Measurements from ENCODE around the gene THAP7.

The THAP7 gene

DNA sequence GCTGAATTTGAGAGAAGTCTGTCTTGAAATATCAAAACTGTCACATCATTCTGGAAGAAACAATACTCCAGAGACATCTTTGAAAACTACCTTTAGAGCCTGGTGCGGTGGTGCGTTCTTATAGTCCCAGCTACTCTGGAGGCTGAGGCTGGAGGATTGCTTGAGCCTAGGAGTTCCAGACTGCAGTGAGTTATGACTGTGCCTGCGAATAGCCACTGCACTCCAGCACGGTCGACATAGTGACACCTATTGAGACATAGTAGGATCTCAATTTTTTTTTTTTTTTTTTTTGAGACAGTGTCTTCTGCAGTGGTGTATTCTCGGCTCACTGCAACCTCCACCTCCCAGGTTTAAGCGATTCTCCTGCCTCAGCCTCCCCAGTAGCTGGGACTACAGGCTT lies 46.4 kb downstream of the THAP7 start:
- CTCF ChIA-PET: interaction anchor here (1.1 to 1.5 kb wide), 2 partner anchors 8 to 69 kb away, joined by 3 read pairs; no protein-coding TSS in a partner anchor
- H3K27me3 Mint-ChIP-seq: peaks cover 40% of the 10 kb centered on the region

DNA sequence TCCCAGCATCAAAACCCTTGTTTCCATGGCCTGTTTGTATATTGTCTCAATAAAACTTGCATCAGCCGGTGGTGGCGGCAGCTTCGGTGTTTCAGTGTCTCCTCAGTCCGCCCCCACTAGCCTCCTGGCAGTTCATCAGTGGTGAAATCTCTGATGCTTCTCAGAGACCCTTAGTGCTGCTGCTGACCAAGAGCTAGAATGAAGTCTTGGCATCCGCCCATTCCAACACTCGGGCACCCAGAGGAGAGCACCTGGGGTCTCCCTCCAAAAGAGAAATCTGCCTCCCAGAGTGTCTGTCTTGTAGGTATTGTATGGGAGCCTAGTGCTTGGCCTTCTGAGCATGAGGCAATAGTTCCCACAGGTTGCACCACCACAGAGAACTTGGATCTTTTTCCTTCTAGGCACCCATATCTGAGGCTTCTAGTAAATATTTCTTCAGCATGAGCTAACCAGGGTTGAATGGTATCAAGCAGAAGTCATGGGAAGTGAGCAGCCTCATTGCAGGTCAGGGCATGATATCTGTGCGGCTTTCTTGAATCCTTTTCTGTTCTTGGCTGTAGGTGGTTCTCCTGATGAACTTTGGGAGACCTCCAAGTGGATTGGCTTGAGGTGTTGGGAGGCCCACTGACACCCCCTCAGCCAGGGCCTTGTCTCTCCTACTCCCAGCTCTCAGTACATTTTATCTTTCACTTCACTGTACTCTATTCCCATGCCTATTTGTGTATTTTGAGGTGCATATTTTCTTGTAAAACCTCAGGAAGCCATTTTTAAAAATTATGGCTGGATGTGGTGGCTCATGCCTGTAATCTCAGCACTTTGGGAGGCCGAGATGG lies 48.0 kb downstream of the THAP7 start:
- Mint-ChIP-seq H3K36me3 (peaks cover 39% of the 10 kb centered on the region), H3K27me3 (peaks cover 29% of the 10 kb centered on the region), H3K9me3 (no peaks in the 10 kb centered on the region), H3K27ac (no peak overlapping the region), H3K4me1 (peaks cover 27% of the 10 kb centered on the region), H3K4me3 (no peak overlapping the region)
- CTCF ChIA-PET: interaction anchor here (3.1 kb wide), 1 partner anchor 8 kb away, joined by 16 read pairs; no protein-coding TSS in a partner anchor
- DNase-seq: no peak

More for the DNA sequence above, 46.4 kb downstream of the THAP7 start:
- no peak overlapping the region for H3K27ac Mint-ChIP-seq
- DNase-seq: no peak
- H3K9me3 Mint-ChIP-seq: no peaks in the 10 kb centered on the region
- no peak overlapping the region for H3K4me3 Mint-ChIP-seq
- H3K4me1 Mint-ChIP-seq: peaks cover 14% of the 10 kb centered on the region
- peaks cover 29% of the 10 kb centered on the region for H3K36me3 Mint-ChIP-seq

GRCh38 chr22:20953342-20953608 lies 48.6 kb downstream of the THAP7 start:
- Mint-ChIP-seq H3K36me3 (peaks cover 40% of the 10 kb centered on the region), H3K4me1 (peaks cover 33% of the 10 kb centered on the region), H3K27me3 (peaks cover 23% of the 10 kb centered on the region), H3K27ac (no peak overlapping the region), H3K4me3 (no peak overlapping the region), H3K9me3 (no peaks in the 10 kb centered on the region)
- CTCF ChIA-PET: interaction anchor here (3.1 kb wide), 1 partner anchor 8 kb away, joined by 16 read pairs; no protein-coding TSS in a partner anchor
- DNase-seq: no peak

DNA sequence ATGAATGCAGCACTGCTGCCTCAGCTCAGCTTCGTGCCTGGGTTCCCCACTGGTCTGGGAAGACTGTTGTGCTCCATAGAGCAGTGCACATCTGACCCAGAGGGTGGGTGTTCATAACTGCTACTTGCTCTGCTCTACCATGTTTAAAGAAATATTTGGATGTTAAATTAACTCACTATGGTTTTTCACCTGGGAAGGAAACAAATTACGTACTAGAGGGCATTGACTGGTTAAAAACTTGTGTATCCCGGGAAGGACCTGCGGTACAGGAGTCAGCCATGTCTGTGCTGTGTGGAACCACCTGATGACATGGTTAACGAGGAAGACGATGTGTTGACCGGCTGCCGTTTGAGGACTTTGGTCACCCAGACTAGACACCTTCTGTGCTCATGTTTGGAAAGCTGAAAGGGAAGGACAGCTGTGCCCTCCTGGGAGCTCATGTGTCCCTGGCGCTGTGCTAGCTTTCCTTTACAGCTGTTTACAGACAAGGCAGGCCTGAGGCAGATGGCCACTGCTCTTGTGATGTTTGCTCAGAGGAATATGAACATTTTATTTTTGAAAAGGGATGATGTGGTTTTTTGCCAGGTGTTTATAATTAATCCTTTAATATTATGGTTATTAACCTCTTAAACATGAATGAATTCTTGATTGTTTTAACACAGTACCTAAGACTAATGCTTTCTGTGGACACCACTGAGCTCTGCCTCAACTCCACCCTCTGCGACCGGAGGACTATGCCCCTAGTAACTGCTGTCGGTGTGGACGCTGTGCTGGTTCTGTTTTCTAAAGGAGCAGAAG lies 49.2 kb downstream of the THAP7 start:
- peaks cover 18% of the 10 kb centered on the region for H3K27me3 Mint-ChIP-seq
- H3K9me3 Mint-ChIP-seq: no peaks in the 10 kb centered on the region
- H3K27ac Mint-ChIP-seq: no peak overlapping the region
- CTCF ChIA-PET: interaction anchor here (0.9 to 3.1 kb wide), 2 partner anchors 9 to 27 kb away, joined by 3 to 16 read pairs; no protein-coding TSS in a partner anchor
- peaks cover 46% of the 10 kb centered on the region for H3K36me3 Mint-ChIP-seq
- no peak overlapping the region for H3K4me3 Mint-ChIP-seq
- DNase-seq: no peak
- H3K4me1 Mint-ChIP-seq: peaks cover 33% of the 10 kb centered on the region

GRCh38 chr22:20951932-20952380 lies 50.0 kb downstream of the THAP7 start:
- DNase-seq: no peak
- Mint-ChIP-seq H3K27ac (no peak overlapping the region), H3K9me3 (no peaks in the 10 kb centered on the region), H3K4me3 (no peak overlapping the region), H3K36me3 (peaks cover 50% of the 10 kb centered on the region), H3K4me1 (peaks cover 30% of the 10 kb centered on the region), H3K27me3 (peaks cover 10% of the 10 kb centered on the region)
- CTCF ChIA-PET: interaction anchor here (0.9 to 3.1 kb wide), 2 partner anchors 10 to 26 kb away, joined by 3 to 16 read pairs; no protein-coding TSS in a partner anchor

DNA sequence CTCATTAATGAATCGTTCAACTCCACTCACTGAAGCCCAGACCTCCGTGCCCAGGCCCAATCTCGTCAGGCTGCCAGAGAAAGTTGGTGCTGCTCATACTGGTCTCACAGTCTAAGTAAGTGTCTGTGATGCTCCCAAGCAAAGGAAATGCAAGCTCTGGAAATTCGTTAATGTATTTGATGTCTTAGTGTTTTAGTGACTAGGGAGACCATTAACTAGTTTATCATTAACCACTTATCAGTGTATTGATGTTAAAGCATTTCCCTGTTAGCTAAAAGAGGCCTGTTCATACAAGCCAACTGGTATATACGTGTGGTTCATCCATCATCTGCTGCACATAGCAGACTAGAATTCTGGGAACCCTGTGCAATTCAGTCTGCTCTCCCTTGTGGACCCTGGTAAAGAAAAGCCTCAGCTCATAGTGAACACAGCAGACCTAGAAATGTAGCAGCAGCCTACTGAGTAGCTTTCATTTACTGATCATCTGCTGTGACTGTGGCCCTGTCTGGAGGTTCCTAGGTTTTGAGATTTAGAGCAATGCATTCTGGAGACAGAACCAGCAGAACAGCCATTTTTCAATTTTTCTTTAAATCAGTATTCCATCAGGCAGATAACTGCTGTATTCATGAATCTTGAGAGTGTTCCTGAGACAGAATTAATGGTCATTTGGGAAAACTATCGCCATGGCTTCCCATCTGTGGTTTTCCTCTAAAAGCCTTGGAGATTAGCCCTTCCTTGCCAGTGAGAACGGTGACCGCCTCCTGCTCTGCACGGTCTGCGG lies 50.6 kb downstream of the THAP7 start:
- Mint-ChIP-seq H3K4me3 (no peak overlapping the region), H3K4me1 (peaks cover 31% of the 10 kb centered on the region), H3K9me3 (no peaks in the 10 kb centered on the region), H3K27ac (no peak overlapping the region), H3K36me3 (peaks cover 52% of the 10 kb centered on the region), H3K27me3 (peaks cover 4% of the 10 kb centered on the region)
- DNase-seq: no peak
- CTCF ChIA-PET: interaction anchor here (3.1 kb wide), 1 partner anchor 10 kb away, joined by 16 read pairs; no protein-coding TSS in a partner anchor

GRCh38 chr22:20949698-20950183 lies 52.2 kb downstream of the THAP7 start:
- Mint-ChIP-seq H3K27me3 (no peaks in the 10 kb centered on the region), H3K27ac (peak overlapping the region; percentile 68), H3K36me3 (peaks cover 52% of the 10 kb centered on the region), H3K4me1 (peaks cover 35% of the 10 kb centered on the region), H3K4me3 (no peak overlapping the region), H3K9me3 (no peaks in the 10 kb centered on the region)
- DNase-seq: no peak
- CTCF ChIA-PET: no interaction called here
